H9 (cell line): ENCODE results near the gene RANGAP1. TPM values are rescaled to one million over a fixed set of nuclear protein-coding genes. Genes with fewer than 3 reads are reported as not detected.

Source experiments
- DNase-seq: peaks from one replicate; pipeline ENCODE4 v3.0.0-alpha.2; 2017
- H2AFZ ChIP-seq: one replicate; pipeline ENCODE4 v1.6.1; 2013; ENCODE audit warnings: mild to moderate bottlenecking, low read length, control low read depth, moderate library complexity
- H2AK5ac ChIP-seq: 2 replicates; pipeline ENCODE4 v1.6.1; 2013; ENCODE audit warnings: low read length, control low read depth, mixed read lengths; ENCODE audit not compliant: insufficient read length
- H2BK120ac ChIP-seq: one replicate; pipeline ENCODE4 v1.6.1; 2013; ENCODE audit warnings: low read depth, mild to moderate bottlenecking, low read length, control low read depth, inconsistent platforms; ENCODE audit not compliant: poor library complexity, severe bottlenecking
- H2BK12ac ChIP-seq: 2 replicates; pipeline ENCODE4 v1.6.1; 2013; ENCODE audit warnings: low read length, control low read depth, mixed read lengths, low read depth; ENCODE audit not compliant: insufficient read length
- H2BK15ac ChIP-seq: 2 replicates; pipeline ENCODE4 v1.6.1; 2013; ENCODE audit warnings: low read depth, low read length, control low read depth
- H2BK20ac ChIP-seq: one replicate; pipeline ENCODE4 v1.6.1; 2013; ENCODE audit warnings: low read depth, mild to moderate bottlenecking, low read length, control low read depth, inconsistent platforms; ENCODE audit not compliant: poor library complexity, severe bottlenecking
- H2BK5ac ChIP-seq: 2 replicates; pipeline ENCODE4 v1.6.1; 2013; ENCODE audit warnings: low read length, control low read depth, mixed read lengths; ENCODE audit not compliant: insufficient read length
- H3K14ac ChIP-seq: 2 replicates; pipeline ENCODE4 v1.6.1; 2013; ENCODE audit warnings: low read length, control low read depth; ENCODE audit not compliant: insufficient read depth
- H3K18ac ChIP-seq: 2 replicates; pipeline ENCODE4 v1.6.1; 2013; ENCODE audit warnings: low read depth, mild to moderate bottlenecking, mixed read lengths, low read length, control low read depth; ENCODE audit not compliant: insufficient read length
- H3K23ac ChIP-seq: 2 replicates; pipeline ENCODE4 v1.6.1; 2013; ENCODE audit warnings: low read length, control low read depth, mixed read lengths, low read depth; ENCODE audit not compliant: insufficient read length
- H3K23me2 ChIP-seq: 2 replicates; pipeline ENCODE4 v1.6.1; 2013; ENCODE audit warnings: low read depth, mild to moderate bottlenecking, mixed read lengths, low read length, control low read depth; ENCODE audit not compliant: insufficient read length, poor library complexity, severe bottlenecking
- H3K27ac ChIP-seq: 2 replicates; pipeline ENCODE4 v1.5.1; 2013; ENCODE audit warnings: low read length, control low read depth, mixed read lengths, low read depth; ENCODE audit not compliant: insufficient read length
- H3K27me3 ChIP-seq: 2 replicates; pipeline ENCODE4 v1.6.1; 2013; ENCODE audit warnings: low read length, control low read depth, inconsistent platforms; ENCODE audit not compliant: insufficient read depth
- H3K4ac ChIP-seq: 2 replicates; pipeline ENCODE4 v1.6.1; 2013; ENCODE audit warnings: low read depth, mild to moderate bottlenecking, control low read depth, inconsistent platforms, low read length, moderate library complexity
- H3K4me1 ChIP-seq: 2 replicates; pipeline ENCODE4 v1.6.1; 2013; ENCODE audit warnings: low read length, control low read depth, inconsistent platforms; ENCODE audit not compliant: insufficient read depth
- H3K4me2 ChIP-seq: 2 replicates; pipeline ENCODE4 v1.6.1; 2013; ENCODE audit warnings: low read length, control low read depth, mixed read lengths; ENCODE audit not compliant: insufficient read length, insufficient read depth
- H3K56ac ChIP-seq: 2 replicates; pipeline ENCODE4 v1.6.1; 2013; ENCODE audit warnings: low read depth, mild to moderate bottlenecking, mixed read lengths, low read length, control low read depth; ENCODE audit not compliant: insufficient read length
- H3K79me1 ChIP-seq: 2 replicates; pipeline ENCODE4 v1.6.1; 2013; ENCODE audit warnings: low read depth, mild to moderate bottlenecking, moderate library complexity, low read length, control low read depth, inconsistent platforms; ENCODE audit not compliant: insufficient read depth, poor library complexity, severe bottlenecking
- H3K79me2 ChIP-seq: 2 replicates; pipeline ENCODE4 v1.6.1; 2013; ENCODE audit warnings: low read length, control low read depth, inconsistent platforms; ENCODE audit not compliant: insufficient read depth
- H3K9ac ChIP-seq: 2 replicates; pipeline ENCODE4 v1.6.1; 2013; ENCODE audit warnings: low read length, control low read depth, mixed read lengths; ENCODE audit not compliant: insufficient read length; ENCODE audit errors: extremely low read depth
- H3K9me3 ChIP-seq: one replicate; pipeline ENCODE4 v1.6.1; 2013; ENCODE audit warnings: low read depth, low read length, inconsistent platforms; ENCODE audit not compliant: control insufficient read depth
- H3T11ph ChIP-seq: one replicate; pipeline ENCODE4 v1.6.1; 2013; ENCODE audit warnings: mild to moderate bottlenecking, low read length, control low read depth, inconsistent platforms
- H4K20me1 ChIP-seq: one replicate; pipeline ENCODE4 v1.6.1; 2013; ENCODE audit not compliant: control insufficient read depth, insufficient read length, insufficient read depth
- H4K5ac ChIP-seq: 2 replicates; pipeline ENCODE4 v1.6.1; 2013; ENCODE audit warnings: low read depth, mild to moderate bottlenecking, mixed read lengths, low read length, control low read depth; ENCODE audit not compliant: insufficient read length
- H4K8ac ChIP-seq: replicated peaks from 2 replicates; pipeline ENCODE4 v1.6.1; 2013; ENCODE audit warnings: low read length, control low read depth, mixed read lengths, low read depth; ENCODE audit not compliant: insufficient read length
- H4K91ac ChIP-seq: 2 replicates; pipeline ENCODE4 v1.6.1; 2013; ENCODE audit warnings: low read depth, mild to moderate bottlenecking, moderate library complexity, mixed read lengths, low read length, control low read depth; ENCODE audit not compliant: insufficient read length
- H3K27ac Mint-ChIP-seq, 3 experiments: 2 replicates in 2 of 3; 3 replicates in 1 of 3; pipeline ENCODE4 v1.8.0; 2020 to 2021; ENCODE audit warnings: mixed read lengths in 3 of 3, mild to moderate bottlenecking in 1 of 3, moderate library complexity in 1 of 3
- H3K27me3 Mint-ChIP-seq: 2 replicates; pipeline ENCODE4 v1.8.0; 2021; ENCODE audit warnings: low read depth, mild to moderate bottlenecking, moderate library complexity, mixed read lengths
- H3K36me3 Mint-ChIP-seq, 3 experiments: 2 replicates in 2 of 3; 3 replicates in 1 of 3; pipeline ENCODE4 v1.8.0; 2020 to 2021; ENCODE audit warnings: low read depth in 3 of 3, mixed read lengths in 3 of 3; ENCODE audit not compliant: insufficient read depth in 1 of 3
- H3K4me1 Mint-ChIP-seq, 2 experiments: 2 replicates each; pipeline ENCODE4 v1.8.0; 2020; ENCODE audit warnings: mixed read lengths in 2 of 2
- H3K4me3 Mint-ChIP-seq, 2 experiments: 2 replicates in 1 of 2; 3 replicates in 1 of 2; pipeline ENCODE4 v1.8.0; 2020 to 2021; ENCODE audit warnings: mild to moderate bottlenecking in 2 of 2, mixed read lengths in 2 of 2, moderate library complexity in 1 of 2
- H3K9me3 Mint-ChIP-seq, 2 experiments: 2 replicates in 1 of 2; 3 replicates in 1 of 2; pipeline ENCODE4 v1.8.0; 2020; ENCODE audit warnings: mild to moderate bottlenecking in 2 of 2, mixed read lengths in 2 of 2, moderate library complexity in 1 of 2
- CTCF ChIP-seq: fragments of 200-600 bp; sonication (generic); conservative IDR thresholded peaks from 3 replicates; pipeline ENCODE4 v1.8.0; 2021; ENCODE audit warnings: antibody characterized with exemption, mild to moderate bottlenecking
- WGBS: extraction: QIAGEN DNeasy Blood & Tissue Kit; methylation state at CpG from one replicate; pipeline ENCODE4 v1.1.7; 2013; ENCODE audit warnings: missing lambda C conversion rate, low lambda C conversion rate, mixed read lengths; ENCODE audit not compliant: insufficient read length; ENCODE audit errors: extremely low coverage; 5-methylcytosine and 5-hydroxymethylcytosine counted together
- total RNA-seq: library from RNA; stranded (reverse); gene quantifications from 2 replicates; pipeline ENCODE4 v1.2.1, GENCODE V29; 2021

The RANGAP1 gene
- total RNA-seq, 1 experiment from 2014 or later: 130 TPM

- Histone ChIP-seq H3K18ac (no peak overlapping the region), H2BK5ac (no peak overlapping the region), H3K27me3 (no peaks in the 10 kb centered on the region), H3K23me2 (no peaks in the 10 kb centered on the region), H2BK12ac (no peak overlapping the region), H3K79me2 (no peaks in the 10 kb centered on the region), H3K79me1 (no peaks in the 10 kb centered on the region), H3K9me3 (no peaks in the 10 kb centered on the region), H3K56ac (no peak overlapping the region), H3K27ac (no peak overlapping the region), H2AFZ (no peak overlapping the region), H3K4me2 (no peak overlapping the region), H3K4me1 (no peaks in the 10 kb centered on the region), H2BK15ac (no peak overlapping the region), H4K20me1 (no peaks in the 10 kb centered on the region), H4K8ac (no peak overlapping the region), H2AK5ac (no peak overlapping the region), H3K9ac (no peak overlapping the region), H4K5ac (no peak overlapping the region), H2BK120ac (no peak overlapping the region), H3K14ac (no peak overlapping the region), H3K4ac (no peak overlapping the region), H3K23ac (no peak overlapping the region), H4K91ac (no peak overlapping the region), H3T11ph (no peak overlapping the region), H2BK20ac (no peak overlapping the region)
- no peaks in the 10 kb centered on the region for H3K27me3 Mint-ChIP-seq
- peaks cover 57 to 96% (median 82%) of the 10 kb centered on the region in 3 experiments for H3K36me3 Mint-ChIP-seq
- TF ChIP-seq CTCF: no peak
- peaks cover 6 to 17% of the 10 kb centered on the region in 2 experiments; a peak in 3 of 4 replicates for H3K4me1 Mint-ChIP-seq
- H3K4me3 Mint-ChIP-seq: peak overlapping the region in 1 of 2 experiments; percentile 50; a peak in 1 of 5 replicates
- WGBS: no CpG with 5 or more reads among the region's 20 CpGs
- no peaks in the 10 kb centered on the region for H3K9me3 Mint-ChIP-seq
- no peak for DNase-seq
- H3K27ac Mint-ChIP-seq: peak overlapping the region; percentile 77 to 88 (median 84); a peak in 5 of 7 replicates
Measured at GRCh38 chr22:41256254-41257253, 29.4 kb downstream of the RANGAP1 start.
